H9 (cell line): ENCODE results near the gene SLC46A3. TPM values are rescaled to one million over a fixed set of nuclear protein-coding genes. Genes with fewer than 3 reads are reported as not detected.

Source experiments
- DNase-seq: peaks from one replicate; pipeline ENCODE4 v3.0.0-alpha.2; 2017
- H2AFZ ChIP-seq: one replicate; pipeline ENCODE4 v1.6.1; 2013; ENCODE audit warnings: mild to moderate bottlenecking, low read length, control low read depth, moderate library complexity
- H2AK5ac ChIP-seq: 2 replicates; pipeline ENCODE4 v1.6.1; 2013; ENCODE audit warnings: low read length, control low read depth, mixed read lengths; ENCODE audit not compliant: insufficient read length
- H2BK120ac ChIP-seq: one replicate; pipeline ENCODE4 v1.6.1; 2013; ENCODE audit warnings: low read depth, mild to moderate bottlenecking, low read length, control low read depth, inconsistent platforms; ENCODE audit not compliant: poor library complexity, severe bottlenecking
- H2BK12ac ChIP-seq: 2 replicates; pipeline ENCODE4 v1.6.1; 2013; ENCODE audit warnings: low read length, control low read depth, mixed read lengths, low read depth; ENCODE audit not compliant: insufficient read length
- H2BK15ac ChIP-seq: 2 replicates; pipeline ENCODE4 v1.6.1; 2013; ENCODE audit warnings: low read depth, low read length, control low read depth
- H2BK20ac ChIP-seq: one replicate; pipeline ENCODE4 v1.6.1; 2013; ENCODE audit warnings: low read depth, mild to moderate bottlenecking, low read length, control low read depth, inconsistent platforms; ENCODE audit not compliant: poor library complexity, severe bottlenecking
- H2BK5ac ChIP-seq: 2 replicates; pipeline ENCODE4 v1.6.1; 2013; ENCODE audit warnings: low read length, control low read depth, mixed read lengths; ENCODE audit not compliant: insufficient read length
- H3K14ac ChIP-seq: 2 replicates; pipeline ENCODE4 v1.6.1; 2013; ENCODE audit warnings: low read length, control low read depth; ENCODE audit not compliant: insufficient read depth
- H3K18ac ChIP-seq: 2 replicates; pipeline ENCODE4 v1.6.1; 2013; ENCODE audit warnings: low read depth, mild to moderate bottlenecking, mixed read lengths, low read length, control low read depth; ENCODE audit not compliant: insufficient read length
- H3K23ac ChIP-seq: 2 replicates; pipeline ENCODE4 v1.6.1; 2013; ENCODE audit warnings: low read length, control low read depth, mixed read lengths, low read depth; ENCODE audit not compliant: insufficient read length
- H3K23me2 ChIP-seq: 2 replicates; pipeline ENCODE4 v1.6.1; 2013; ENCODE audit warnings: low read depth, mild to moderate bottlenecking, mixed read lengths, low read length, control low read depth; ENCODE audit not compliant: insufficient read length, poor library complexity, severe bottlenecking
- H3K27ac ChIP-seq: 2 replicates; pipeline ENCODE4 v1.5.1; 2013; ENCODE audit warnings: low read length, control low read depth, mixed read lengths, low read depth; ENCODE audit not compliant: insufficient read length
- H3K27me3 ChIP-seq: 2 replicates; pipeline ENCODE4 v1.6.1; 2013; ENCODE audit warnings: low read length, control low read depth, inconsistent platforms; ENCODE audit not compliant: insufficient read depth
- H3K4ac ChIP-seq: 2 replicates; pipeline ENCODE4 v1.6.1; 2013; ENCODE audit warnings: low read depth, mild to moderate bottlenecking, control low read depth, inconsistent platforms, low read length, moderate library complexity
- H3K4me1 ChIP-seq: 2 replicates; pipeline ENCODE4 v1.6.1; 2013; ENCODE audit warnings: low read length, control low read depth, inconsistent platforms; ENCODE audit not compliant: insufficient read depth
- H3K4me2 ChIP-seq: 2 replicates; pipeline ENCODE4 v1.6.1; 2013; ENCODE audit warnings: low read length, control low read depth, mixed read lengths; ENCODE audit not compliant: insufficient read length, insufficient read depth
- H3K56ac ChIP-seq: 2 replicates; pipeline ENCODE4 v1.6.1; 2013; ENCODE audit warnings: low read depth, mild to moderate bottlenecking, mixed read lengths, low read length, control low read depth; ENCODE audit not compliant: insufficient read length
- H3K79me1 ChIP-seq: 2 replicates; pipeline ENCODE4 v1.6.1; 2013; ENCODE audit warnings: low read depth, mild to moderate bottlenecking, moderate library complexity, low read length, control low read depth, inconsistent platforms; ENCODE audit not compliant: insufficient read depth, poor library complexity, severe bottlenecking
- H3K79me2 ChIP-seq: 2 replicates; pipeline ENCODE4 v1.6.1; 2013; ENCODE audit warnings: low read length, control low read depth, inconsistent platforms; ENCODE audit not compliant: insufficient read depth
- H3K9ac ChIP-seq: 2 replicates; pipeline ENCODE4 v1.6.1; 2013; ENCODE audit warnings: low read length, control low read depth, mixed read lengths; ENCODE audit not compliant: insufficient read length; ENCODE audit errors: extremely low read depth
- H3K9me3 ChIP-seq: one replicate; pipeline ENCODE4 v1.6.1; 2013; ENCODE audit warnings: low read depth, low read length, inconsistent platforms; ENCODE audit not compliant: control insufficient read depth
- H3T11ph ChIP-seq: one replicate; pipeline ENCODE4 v1.6.1; 2013; ENCODE audit warnings: mild to moderate bottlenecking, low read length, control low read depth, inconsistent platforms
- H4K20me1 ChIP-seq: one replicate; pipeline ENCODE4 v1.6.1; 2013; ENCODE audit not compliant: control insufficient read depth, insufficient read length, insufficient read depth
- H4K5ac ChIP-seq: 2 replicates; pipeline ENCODE4 v1.6.1; 2013; ENCODE audit warnings: low read depth, mild to moderate bottlenecking, mixed read lengths, low read length, control low read depth; ENCODE audit not compliant: insufficient read length
- H4K8ac ChIP-seq: replicated peaks from 2 replicates; pipeline ENCODE4 v1.6.1; 2013; ENCODE audit warnings: low read length, control low read depth, mixed read lengths, low read depth; ENCODE audit not compliant: insufficient read length
- H4K91ac ChIP-seq: 2 replicates; pipeline ENCODE4 v1.6.1; 2013; ENCODE audit warnings: low read depth, mild to moderate bottlenecking, moderate library complexity, mixed read lengths, low read length, control low read depth; ENCODE audit not compliant: insufficient read length
- H3K27ac Mint-ChIP-seq, 3 experiments: 2 replicates in 2 of 3; 3 replicates in 1 of 3; pipeline ENCODE4 v1.8.0; 2020 to 2021; ENCODE audit warnings: mixed read lengths in 3 of 3, mild to moderate bottlenecking in 1 of 3, moderate library complexity in 1 of 3
- H3K27me3 Mint-ChIP-seq: 2 replicates; pipeline ENCODE4 v1.8.0; 2021; ENCODE audit warnings: low read depth, mild to moderate bottlenecking, moderate library complexity, mixed read lengths
- H3K36me3 Mint-ChIP-seq, 3 experiments: 2 replicates in 2 of 3; 3 replicates in 1 of 3; pipeline ENCODE4 v1.8.0; 2020 to 2021; ENCODE audit warnings: low read depth in 3 of 3, mixed read lengths in 3 of 3; ENCODE audit not compliant: insufficient read depth in 1 of 3
- H3K4me1 Mint-ChIP-seq, 2 experiments: 2 replicates each; pipeline ENCODE4 v1.8.0; 2020; ENCODE audit warnings: mixed read lengths in 2 of 2
- H3K4me3 Mint-ChIP-seq, 2 experiments: 2 replicates in 1 of 2; 3 replicates in 1 of 2; pipeline ENCODE4 v1.8.0; 2020 to 2021; ENCODE audit warnings: mild to moderate bottlenecking in 2 of 2, mixed read lengths in 2 of 2, moderate library complexity in 1 of 2
- H3K9me3 Mint-ChIP-seq, 2 experiments: 2 replicates in 1 of 2; 3 replicates in 1 of 2; pipeline ENCODE4 v1.8.0; 2020; ENCODE audit warnings: mild to moderate bottlenecking in 2 of 2, mixed read lengths in 2 of 2, moderate library complexity in 1 of 2
- WGBS: extraction: QIAGEN DNeasy Blood & Tissue Kit; methylation state at CpG from one replicate; pipeline ENCODE4 v1.1.7; 2013; ENCODE audit warnings: missing lambda C conversion rate, low lambda C conversion rate, mixed read lengths; ENCODE audit not compliant: insufficient read length; ENCODE audit errors: extremely low coverage; 5-methylcytosine and 5-hydroxymethylcytosine counted together
- total RNA-seq: library from RNA; stranded (reverse); gene quantifications from 2 replicates; pipeline ENCODE4 v1.2.1, GENCODE V29; 2021
- TF ChIP-seq, protein P1 (sequence below): fragments of 200-600 bp; sonication (generic); conservative IDR thresholded peaks from 3 replicates; pipeline ENCODE4 v1.8.0; 2021; ENCODE audit warnings: antibody characterized with exemption, mild to moderate bottlenecking

The SLC46A3 gene
- total RNA-seq, 1 experiment from 2014 or later, result 0.26 TPM

DNA sequence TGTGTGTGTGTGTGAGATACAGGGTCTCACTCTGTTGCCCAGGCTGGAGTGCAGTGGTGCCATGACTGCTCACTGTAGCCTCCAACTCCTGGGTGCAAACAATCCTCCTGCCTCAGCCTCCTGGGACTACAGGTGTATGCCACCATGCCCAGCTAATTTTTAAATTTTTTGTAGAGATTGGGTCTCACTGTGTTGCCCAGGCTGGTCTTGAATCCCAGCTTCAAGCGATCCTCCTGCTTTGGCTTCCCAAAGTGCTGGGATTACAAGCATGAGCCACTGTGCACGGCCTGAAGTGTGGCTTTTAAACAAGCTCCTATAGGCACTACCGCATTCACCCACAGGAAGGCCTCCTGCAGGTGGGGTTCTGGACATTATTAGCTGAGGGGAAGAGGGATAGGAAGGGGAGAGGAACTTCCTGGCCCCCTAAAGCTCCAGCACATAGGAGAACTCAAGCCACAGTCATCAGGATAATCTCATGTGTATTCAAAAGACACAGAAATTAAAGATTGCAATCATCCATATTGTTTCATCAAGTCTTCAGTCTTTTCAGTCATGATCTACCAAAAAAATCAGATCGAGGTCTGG lies 24.8 kb upstream of the SLC46A3 start:
- Histone ChIP-seq H3K23ac (no peak overlapping the region), H4K20me1 (no peaks in the 10 kb centered on the region), H4K91ac (no peak overlapping the region), H2BK12ac (no peak overlapping the region), H2BK120ac (no peak overlapping the region), H2AFZ (no peak overlapping the region), H3K4me2 (no peak overlapping the region), H3K14ac (no peak overlapping the region; the same call in 1 of the 2 replicates), H3K23me2 (no peaks in the 10 kb centered on the region), H2BK20ac (no peak overlapping the region), H3K79me2 (no peaks in the 10 kb centered on the region), H3K4ac (no peak overlapping the region), H3K79me1 (no peaks in the 10 kb centered on the region), H3K27me3 (no peaks in the 10 kb centered on the region), H2BK15ac (no peak overlapping the region), H2AK5ac (no peak overlapping the region), H3K9ac (no peak overlapping the region), H3K18ac (no peak overlapping the region), H3K27ac (no peak overlapping the region), H4K8ac (no peak overlapping the region), H2BK5ac (no peak overlapping the region), H3K56ac (no peak overlapping the region), H3T11ph (no peak overlapping the region), H3K9me3 (no peaks in the 10 kb centered on the region), H4K5ac (no peak overlapping the region), H3K4me1 (peaks cover 12% of the 10 kb centered on the region; the same call in 1 of the 2 replicates)
- no peaks in the 10 kb centered on the region for H3K9me3 Mint-ChIP-seq
- H3K36me3 Mint-ChIP-seq, result no peaks in the 10 kb centered on the region
- H3K27ac Mint-ChIP-seq, result peak overlapping the region in 2 of 3 experiments; percentile 32 to 68; a peak in 5 of 7 replicates
- TF ChIP-seq, protein P1, sequence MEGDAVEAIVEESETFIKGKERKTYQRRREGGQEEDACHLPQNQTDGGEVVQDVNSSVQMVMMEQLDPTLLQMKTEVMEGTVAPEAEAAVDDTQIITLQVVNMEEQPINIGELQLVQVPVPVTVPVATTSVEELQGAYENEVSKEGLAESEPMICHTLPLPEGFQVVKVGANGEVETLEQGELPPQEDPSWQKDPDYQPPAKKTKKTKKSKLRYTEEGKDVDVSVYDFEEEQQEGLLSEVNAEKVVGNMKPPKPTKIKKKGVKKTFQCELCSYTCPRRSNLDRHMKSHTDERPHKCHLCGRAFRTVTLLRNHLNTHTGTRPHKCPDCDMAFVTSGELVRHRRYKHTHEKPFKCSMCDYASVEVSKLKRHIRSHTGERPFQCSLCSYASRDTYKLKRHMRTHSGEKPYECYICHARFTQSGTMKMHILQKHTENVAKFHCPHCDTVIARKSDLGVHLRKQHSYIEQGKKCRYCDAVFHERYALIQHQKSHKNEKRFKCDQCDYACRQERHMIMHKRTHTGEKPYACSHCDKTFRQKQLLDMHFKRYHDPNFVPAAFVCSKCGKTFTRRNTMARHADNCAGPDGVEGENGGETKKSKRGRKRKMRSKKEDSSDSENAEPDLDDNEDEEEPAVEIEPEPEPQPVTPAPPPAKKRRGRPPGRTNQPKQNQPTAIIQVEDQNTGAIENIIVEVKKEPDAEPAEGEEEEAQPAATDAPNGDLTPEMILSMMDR, result peak; percentile 14; the same call in 1 of the 3 replicates
- DNase-seq, result no peak
- no CpG with 5 or more reads among the region's 4 CpGs for WGBS
- no peaks in the 10 kb centered on the region for H3K27me3 Mint-ChIP-seq
- H3K4me3 Mint-ChIP-seq, result no peak overlapping the region
- peaks cover 42 to 49% of the 10 kb centered on the region in 2 experiments for H3K4me1 Mint-ChIP-seq
